Measurements from ENCODE around the gene PLA2G6.
"Not testable (repeated sequence)": the region's sequence is repeated elsewhere in the genome, so short reads cannot be mapped to it uniquely, and the experiment has no call there.

PLA2G6 gene

DNA sequence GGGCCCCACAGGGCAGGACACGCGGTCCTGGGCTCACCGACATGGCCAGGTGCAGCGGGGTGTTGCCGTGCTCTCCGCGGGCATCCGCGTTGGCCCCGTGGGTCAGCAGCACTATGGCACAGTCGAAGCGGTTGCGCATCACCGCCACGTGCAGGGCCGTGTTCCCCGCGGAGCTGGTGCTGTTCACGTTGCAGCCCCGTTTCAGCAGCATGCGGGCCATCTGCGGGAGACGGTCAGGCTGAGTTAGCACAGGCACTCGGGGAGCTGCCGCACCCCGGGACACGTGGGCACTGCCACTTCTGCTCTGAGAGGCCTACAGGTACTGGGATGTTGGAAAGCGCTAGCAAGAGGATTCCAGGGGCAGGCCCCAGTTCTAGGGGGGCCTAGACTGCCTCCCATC is 48.8 kb downstream of the PLA2G6 start:
- DNase-seq (ENCODE audit: low spot score), result no peak

DNA sequence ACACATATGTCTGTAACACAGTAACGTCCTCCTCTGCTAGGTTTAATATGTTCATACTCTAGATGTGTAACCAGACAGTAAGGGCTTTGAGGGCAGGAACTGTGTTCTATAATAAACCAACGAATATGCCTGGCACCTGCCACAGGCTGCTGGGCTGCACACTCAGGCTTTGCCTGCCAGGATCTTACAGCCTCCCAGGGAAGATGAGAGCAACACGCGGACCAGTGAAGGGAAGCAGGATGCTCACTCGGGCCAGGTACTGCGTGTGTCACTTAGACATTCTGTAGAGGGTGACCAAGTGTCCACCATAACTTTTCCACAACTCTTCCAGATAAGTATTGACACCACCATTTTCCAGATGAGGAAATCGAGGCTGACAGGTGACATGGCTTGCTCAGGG is 49.5 kb downstream of the PLA2G6 start:
- no peak for DNase-seq (ENCODE audit: low spot score)

DNA sequence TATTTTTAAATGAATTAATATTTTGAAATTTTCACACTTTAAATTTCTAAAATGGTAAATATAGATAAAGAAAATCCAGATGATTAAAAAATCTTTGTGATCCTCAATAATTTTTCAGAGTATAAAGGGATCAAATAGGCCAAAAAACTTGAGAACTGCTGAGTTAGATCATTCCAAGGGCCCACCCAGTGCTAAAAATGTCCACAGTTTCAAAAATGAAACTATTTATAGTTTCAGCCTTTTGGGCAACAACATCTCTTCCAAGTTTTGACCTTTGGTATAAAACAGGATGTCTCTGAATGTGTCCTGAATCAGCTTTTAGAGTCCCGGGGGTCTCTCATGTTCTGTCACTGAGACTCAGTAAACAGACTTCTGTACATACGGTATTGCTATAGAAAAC is 50.2 kb downstream of the PLA2G6 start:
- no peak for DNase-seq (ENCODE audit: low spot score)

DNA sequence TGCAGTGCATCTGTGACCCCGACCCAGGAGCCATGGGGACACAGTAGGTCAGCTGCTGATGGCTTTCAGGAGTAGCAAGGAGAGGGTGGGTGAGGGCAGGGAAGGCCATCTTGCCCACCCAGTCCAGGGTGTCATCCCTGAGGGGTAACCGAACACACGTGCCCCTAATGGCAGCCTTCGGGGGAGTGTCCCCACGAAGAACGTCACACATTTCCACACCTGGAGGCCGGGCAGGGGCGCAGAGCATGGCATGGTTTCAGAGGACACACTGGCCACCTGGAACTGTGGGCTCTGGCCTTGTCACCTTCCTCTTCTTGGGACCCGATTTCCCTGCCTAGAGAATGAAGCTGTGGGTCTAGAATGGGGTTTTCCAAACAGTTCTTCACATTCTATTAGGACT is 51.8 kb downstream of the PLA2G6 start:
- no peak for DNase-seq (ENCODE audit: low spot score)

DNA sequence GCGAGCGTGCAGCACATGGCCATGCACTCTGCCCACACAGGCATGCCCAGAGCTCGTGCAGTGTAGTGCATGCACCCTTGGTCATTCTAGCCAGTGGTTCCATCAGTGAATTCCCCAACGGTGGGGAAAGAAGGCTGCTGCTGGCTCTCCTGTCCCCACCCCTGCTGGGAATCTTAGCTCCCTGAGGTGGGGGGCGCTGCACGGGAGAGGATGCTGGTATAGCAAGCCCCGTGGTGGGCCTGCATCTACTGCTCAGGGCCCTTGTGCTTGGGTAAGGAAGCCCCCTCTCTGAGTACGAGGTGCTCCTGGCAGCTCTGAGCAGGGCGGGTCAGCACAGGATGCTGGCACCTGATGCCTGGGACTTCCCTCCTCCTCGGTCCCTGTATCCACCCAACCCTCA is 52.6 kb downstream of the PLA2G6 start:
- DNase-seq (ENCODE audit: low spot score), result no peak

DNA sequence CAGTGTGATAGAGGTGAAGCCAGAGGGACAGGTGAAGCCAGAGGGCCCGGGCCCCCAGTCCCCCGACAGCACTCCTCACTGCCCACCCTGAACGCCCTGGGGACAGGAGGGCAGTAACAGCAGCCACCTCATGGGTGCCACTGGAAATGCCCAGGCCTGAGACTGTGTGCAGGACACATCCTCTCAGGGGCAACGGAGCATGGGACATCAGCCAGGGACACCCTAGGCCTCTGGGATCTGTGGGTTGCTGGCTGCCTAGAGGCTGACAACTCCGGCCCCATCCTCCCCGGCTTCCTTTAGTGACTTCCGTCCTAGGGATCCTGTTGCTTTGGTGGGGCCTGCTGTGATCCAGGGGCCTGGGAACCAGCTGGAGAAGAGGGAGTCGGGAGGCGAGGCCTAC is 53.8 kb downstream of the PLA2G6 start:
- DNase-seq (ENCODE audit: low spot score), result no peak

DNA sequence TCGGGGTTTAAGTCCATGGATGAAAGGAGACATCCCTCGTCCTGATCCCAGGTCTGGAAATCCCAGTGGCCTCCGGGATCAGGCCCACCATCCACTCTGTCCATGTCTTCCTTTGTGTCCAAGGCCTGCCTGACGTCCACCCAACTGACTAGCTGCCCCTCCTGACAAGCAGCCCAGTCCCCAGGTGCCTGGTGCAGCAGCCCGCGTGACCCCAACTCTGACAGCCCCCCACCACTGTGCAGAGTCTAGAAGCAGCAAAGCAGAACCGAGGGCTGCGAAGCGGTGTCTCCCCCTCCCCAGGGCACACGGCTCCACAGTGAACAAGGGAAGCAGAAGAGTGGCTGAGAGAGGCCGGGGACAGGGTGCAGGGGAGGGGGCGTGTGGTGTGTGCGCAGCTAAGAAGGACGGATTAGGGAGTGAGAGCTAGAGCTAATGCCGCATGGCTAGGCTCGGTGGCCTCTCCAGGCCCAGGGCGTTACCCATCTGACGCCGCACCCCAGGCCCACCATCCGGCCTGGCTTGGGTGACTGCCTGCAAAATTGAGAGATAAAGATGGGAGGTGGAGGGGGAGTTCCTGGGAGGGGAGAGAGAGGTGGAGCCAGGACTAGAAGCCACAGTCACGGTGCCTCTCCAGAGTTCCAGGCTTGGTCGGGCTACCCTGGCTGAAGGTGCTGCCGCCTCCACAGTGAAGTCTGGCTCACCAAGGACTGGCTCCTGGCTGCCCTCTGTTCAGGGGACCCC is 54.5 kb downstream of the PLA2G6 start:
- no peak for DNase-seq (ENCODE audit: low spot score)

DNA sequence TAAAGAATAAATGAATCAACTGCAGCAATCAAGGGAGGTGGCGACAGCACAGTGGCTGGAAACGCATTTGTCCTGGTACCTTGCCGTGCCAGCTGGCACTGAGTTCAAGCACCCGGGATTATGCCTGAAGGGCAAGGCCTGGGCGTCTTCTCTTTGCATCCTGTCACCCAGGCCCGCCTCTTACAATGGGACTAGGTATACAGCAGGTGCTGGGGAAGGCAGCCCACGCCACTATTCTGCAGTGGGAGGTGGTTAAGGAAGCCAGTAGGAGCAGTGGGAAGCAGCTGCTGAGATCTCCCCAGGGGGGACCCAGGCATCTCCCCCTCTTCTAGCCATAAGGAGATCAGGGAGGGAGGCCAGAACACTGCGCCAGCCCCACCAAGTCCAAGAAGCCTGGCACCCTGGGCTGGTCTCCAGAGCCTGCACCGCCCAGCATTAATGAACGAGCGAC is 55.9 kb downstream of the PLA2G6 start:
- peak; percentile 52 for DNase-seq (ENCODE audit: low spot score)

DNA sequence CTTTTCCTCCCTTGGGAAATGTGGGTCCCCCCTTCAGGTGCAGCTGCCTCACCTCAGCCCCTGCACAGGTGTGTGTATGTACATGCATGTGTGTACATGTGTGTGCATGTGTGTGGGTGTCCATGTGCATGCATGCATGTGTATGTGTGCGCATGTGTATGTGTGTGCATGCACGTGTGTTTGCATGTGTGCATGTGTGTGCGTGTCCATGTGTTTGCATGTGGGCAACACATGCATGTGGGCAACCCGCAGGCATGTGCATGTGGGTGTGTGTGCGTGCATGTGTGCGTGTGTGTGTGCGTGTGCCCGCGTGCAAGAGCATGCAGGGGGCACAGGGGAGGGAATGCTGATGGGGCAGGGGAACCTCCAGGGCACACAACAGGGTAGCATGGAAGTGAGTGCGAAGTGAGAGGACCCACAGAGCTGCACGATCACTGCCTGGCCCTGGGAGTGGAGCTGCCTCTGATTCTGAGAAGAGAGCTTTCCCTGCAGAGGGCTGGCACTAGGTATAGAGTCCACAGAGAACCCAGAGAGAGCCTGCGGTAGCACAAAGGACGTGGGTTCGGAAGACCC is 56.5 kb downstream of the PLA2G6 start:
- DNase-seq (ENCODE audit: low spot score), result no peak

DNA sequence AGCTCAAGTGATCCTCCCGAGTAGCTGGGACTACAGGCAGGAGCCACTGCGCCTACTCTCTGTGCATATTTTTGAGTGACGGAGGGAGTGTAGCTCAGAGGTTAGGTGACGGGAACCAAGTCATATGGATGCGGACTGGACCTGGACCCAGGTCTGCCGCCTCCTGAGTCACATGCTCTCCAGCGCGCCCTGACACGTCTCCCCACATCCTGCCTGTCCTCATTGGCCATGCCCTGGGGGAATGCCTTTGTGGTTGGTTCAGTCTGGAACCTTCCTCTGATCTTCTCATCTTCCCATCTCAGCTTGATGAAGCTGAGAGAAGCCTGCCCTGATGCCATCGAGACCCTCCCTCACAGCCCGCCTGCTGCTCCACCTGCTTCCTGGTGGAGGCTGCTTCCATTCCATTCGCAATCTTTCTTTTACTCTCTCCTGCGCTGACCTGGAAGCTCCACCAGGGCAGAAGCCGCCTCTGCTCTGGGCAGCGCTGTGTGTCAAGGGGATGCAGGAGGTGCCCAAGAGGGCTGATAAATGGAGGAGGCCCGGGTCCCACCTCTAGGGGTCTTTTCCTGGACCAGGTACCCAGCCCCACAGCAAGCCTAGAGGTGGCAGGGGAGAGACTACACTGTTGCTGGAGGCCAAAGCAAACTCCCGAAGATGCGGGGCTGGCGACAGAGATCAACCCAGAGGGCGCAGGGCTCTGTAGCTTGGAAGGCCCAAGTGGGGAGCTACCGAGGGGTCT is 57.2 kb downstream of the PLA2G6 start:
- DNase-seq (ENCODE audit: low spot score), result no peak

DNA sequence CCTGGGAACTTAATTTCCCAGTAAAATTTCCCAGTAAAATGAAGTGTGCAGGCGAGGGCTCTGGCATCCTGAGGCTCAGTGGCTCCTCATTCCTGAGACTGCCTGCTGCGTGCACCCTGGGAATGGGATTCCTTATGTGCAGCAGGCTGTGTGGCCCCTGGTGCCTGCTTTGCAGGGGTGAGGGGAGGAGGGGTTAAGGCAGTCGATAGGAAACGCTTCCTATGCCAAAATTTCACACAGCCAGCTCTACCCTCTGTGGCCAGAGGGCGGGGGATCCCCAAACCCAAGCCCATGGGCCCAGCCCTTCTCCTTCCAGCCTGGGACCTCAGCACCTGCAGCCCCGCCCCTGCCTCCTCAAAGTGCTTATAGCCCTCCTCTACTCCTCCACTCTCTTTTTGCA is 59.0 kb downstream of the PLA2G6 start:
- no peak for DNase-seq (ENCODE audit: low spot score)

DNA sequence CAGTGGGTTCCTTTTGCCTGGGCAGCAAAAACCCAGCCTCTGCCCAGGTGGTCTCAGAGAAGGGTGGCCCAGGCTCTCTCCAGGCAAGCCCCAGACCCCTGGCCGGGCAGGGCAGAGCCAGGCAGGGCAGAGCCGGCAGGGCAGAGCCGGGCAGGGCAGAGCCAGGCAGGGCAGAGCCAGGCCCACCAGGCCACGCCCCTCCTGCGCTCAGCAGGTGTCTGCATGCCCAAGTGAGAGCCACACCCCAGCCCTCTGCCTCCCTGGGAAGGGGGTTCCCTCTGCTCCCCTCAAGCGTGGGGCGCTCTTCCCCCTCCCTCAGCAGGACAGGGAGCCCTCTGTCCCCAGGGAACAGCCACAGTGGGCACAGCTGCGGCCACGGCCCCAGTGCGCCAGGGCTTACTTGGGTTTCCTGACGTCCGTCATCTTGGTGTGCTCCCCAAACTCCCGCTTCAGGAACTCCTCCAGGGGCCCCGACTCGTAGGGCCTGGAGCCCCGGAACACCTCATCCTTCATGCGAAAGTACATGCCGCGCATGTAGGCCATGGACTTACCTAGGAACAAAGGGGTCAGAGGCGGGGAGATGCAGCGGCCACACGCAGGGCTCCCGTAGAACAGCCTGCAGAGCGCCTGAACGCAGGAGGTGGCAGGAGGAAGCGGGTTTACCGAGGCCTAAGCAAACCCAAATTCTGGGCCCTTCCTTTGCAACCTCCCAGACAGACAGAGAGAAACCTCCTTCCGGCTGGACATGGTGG is 61.1 kb downstream of the PLA2G6 start:
- no peak for DNase-seq (ENCODE audit: low spot score)

DNA sequence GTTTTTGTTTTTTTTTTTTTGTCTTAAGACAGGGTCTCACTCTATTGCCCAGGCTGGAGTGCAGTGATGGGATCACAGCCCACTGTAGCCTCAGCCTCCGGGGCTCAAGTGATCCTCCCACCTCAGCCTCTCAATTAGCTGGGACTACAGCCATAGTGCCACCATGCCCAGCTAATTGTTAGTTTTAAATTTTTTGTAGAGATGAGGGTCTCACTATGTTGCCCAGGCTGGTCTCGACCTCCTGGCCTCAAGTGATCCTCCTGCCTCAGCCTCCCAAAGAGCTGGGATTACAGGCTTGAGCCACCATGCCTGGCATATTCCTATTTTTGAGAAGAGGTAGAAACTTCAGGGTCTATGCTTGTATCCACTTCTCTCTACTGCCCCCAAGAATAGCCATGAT is 62.9 kb downstream of the PLA2G6 start:
- not testable (repeated sequence) for DNase-seq (ENCODE audit: low spot score)

DNA sequence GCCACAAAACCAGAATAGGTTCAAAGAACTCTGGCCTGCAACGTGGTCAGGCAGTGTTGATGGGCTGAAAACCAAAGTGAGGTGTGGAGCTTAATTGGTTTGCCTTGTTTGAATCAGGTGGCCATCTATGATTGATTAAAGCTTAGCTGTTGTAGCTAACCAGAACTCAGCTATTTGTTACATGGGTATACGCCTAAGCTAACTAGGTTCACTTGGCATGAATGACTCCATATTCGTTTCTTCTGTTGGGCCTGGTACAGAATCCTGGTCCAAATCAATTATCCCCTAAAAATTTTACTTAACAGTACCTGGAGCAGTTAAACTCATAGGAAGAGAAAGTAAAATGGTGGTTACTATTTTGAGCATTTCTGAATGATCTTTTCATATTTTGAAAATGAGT is 63.4 kb downstream of the PLA2G6 start:
- DNase-seq (ENCODE audit: low spot score), result no peak

DNA sequence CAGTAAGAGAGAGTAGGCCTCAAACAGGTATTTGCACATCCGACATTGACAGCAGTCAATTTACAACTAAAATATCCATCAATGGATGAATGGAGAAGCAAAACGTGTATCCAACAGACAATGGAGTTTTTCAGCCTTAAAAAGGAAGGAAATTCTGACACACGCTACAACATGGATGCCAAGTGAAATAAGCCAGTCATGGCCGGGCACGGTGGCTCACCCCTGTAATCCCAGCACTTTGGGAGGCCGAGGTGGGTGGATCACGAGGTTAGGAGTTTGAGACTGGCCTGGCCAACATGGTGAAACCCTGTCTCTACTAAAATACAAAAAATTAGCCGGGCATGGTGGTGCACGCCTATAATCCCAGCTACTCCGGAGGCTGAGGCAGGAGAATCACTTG is 64.1 kb downstream of the PLA2G6 start:
- not testable (repeated sequence) for DNase-seq (ENCODE audit: low spot score)

DNA sequence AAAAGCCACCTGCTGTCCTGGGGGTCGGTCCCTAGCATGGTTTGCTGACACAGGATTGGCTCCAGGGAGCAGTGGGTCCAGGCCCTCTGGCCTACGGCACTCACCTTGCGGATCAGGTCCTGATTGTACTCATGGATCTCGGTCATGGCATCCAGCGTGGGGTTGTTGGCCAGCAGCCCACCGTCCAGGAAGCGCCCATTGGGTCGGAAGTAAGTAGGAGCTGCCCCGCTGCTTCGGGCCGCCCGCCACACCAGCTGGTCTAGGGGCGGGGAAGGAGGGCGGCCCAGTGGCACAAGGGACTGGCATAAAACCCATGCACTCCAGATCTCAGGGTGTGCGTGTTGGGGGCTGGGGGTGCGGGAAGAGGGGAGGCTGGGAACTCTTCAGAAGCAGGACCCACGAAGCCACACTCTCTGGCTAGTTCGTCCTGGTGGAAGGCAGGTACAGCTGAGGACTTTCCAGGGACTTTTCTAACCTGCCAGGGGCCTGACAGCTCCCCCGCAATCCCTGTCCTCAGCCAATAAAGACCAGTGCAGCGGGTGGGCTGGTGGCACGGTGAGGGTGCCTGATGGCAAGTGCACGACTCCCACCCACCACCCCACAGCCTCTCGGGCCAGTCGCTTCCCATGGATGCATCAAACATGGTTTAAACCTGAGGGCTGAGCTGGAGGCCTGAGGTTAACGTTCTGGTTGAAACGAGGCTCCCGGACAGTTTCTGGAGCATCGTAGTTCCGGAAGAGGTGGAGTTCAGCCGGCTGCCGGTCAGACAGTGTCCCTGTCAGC is 66.0 kb downstream of the PLA2G6 start:
- DNase-seq (ENCODE audit: low spot score), result no peak

DNA sequence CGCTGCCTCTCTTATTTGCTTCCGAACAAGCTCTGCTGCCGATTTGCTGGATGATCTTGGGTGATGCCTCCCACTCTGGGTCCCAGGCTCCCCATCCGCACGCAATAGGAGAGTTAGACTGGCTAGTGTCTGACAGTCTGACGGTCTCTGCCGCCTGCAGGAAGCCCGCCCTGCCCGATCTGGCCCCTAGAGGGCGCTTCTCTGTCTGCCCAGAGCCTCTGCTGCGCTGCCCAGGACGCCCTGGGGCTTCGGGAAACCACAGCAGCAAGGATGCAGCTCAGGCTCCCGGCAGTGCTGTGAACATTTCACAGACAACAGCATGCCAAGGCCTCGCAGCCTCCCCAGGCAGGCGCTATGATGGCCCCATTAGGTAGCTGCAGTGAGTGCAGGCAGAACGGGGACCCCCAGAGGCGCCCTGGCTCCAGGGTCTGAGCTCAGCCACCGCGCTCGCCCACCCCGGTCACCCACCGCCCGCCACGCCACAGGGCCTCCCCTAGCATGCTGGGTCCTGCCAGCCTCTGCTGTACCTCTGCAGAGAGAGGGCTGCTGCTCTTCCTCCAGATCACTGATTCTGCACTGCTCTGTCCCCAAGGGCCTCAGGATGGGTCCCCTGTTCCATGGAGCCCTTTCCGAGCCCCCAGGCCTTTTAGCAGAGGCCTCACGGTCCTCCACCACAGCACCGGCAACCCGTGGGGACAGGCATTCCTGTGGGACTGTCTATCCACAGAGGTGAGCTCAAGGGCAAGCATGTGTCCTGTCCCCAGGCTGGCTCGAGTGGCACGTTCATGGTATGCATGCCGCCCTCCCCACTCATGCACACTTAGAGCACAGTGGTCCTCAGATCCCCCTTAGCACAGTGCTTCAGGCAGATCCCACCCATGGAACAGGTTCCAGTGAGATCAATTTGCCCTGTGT is 66.9 kb downstream of the PLA2G6 start:
- peak; percentile 79 for DNase-seq (ENCODE audit: low spot score)

DNA sequence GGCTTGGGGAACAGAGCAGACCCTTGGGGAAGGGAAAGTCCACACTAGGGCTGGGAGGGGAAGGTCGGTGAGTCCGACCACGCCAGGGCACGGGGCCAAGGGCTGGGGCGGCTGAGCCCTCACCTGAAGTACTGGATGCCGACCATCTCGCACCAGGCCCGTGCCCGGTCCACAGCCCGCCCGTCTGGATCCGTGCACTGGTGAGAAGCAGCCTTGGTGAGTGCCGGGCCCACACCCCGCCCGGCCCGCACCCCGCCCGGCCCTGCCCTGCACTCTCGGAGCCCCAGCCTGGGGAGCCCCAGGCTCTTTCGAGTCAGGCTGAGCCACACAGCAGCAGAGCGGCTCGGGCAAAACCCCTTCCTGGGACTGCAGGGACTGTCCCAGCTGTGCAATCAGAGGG is 69.2 kb downstream of the PLA2G6 start:
- DNase-seq (ENCODE audit: low spot score), result no peak

DNA sequence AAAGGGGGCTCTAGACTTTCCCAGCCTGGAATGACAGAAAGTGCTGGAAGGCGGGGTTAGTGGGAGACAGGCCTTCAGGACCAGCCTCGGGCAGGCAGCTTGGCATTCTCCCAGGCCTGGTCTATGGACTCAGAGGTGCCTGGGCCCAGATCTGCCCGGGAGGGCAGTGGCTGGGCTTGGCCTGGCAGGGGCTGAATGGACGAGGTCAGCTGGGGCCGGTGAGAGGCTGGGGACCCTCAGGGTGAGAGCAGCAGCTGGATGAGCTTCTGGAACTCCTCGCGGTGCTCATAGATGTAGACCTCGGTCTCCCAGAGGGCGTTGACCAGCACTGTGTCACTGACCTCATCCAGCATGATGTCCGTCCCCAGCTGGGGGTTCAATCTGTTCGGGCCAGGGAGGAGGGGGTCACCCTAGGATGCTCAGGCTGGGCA is 69.7 kb downstream of the PLA2G6 start:
- no peak for DNase-seq (ENCODE audit: low spot score)
